H9 (cell line): ENCODE measurements around the gene CLTCL1. TPM values are rescaled to one million over a fixed set of nuclear protein-coding genes. Genes with fewer than 3 reads are reported as not detected.

Source experiments
- DNase-seq: peaks from one replicate; pipeline ENCODE4 v3.0.0-alpha.2; 2017
- H2AFZ ChIP-seq: one replicate; pipeline ENCODE4 v1.6.1; 2013; ENCODE audit warnings: mild to moderate bottlenecking, low read length, control low read depth, moderate library complexity
- H2AK5ac ChIP-seq: 2 replicates; pipeline ENCODE4 v1.6.1; 2013; ENCODE audit warnings: low read length, control low read depth, mixed read lengths; ENCODE audit not compliant: insufficient read length
- H2BK120ac ChIP-seq: one replicate; pipeline ENCODE4 v1.6.1; 2013; ENCODE audit warnings: low read depth, mild to moderate bottlenecking, low read length, control low read depth, inconsistent platforms; ENCODE audit not compliant: poor library complexity, severe bottlenecking
- H2BK12ac ChIP-seq: 2 replicates; pipeline ENCODE4 v1.6.1; 2013; ENCODE audit warnings: low read length, control low read depth, mixed read lengths, low read depth; ENCODE audit not compliant: insufficient read length
- H2BK15ac ChIP-seq: 2 replicates; pipeline ENCODE4 v1.6.1; 2013; ENCODE audit warnings: low read depth, low read length, control low read depth
- H2BK20ac ChIP-seq: one replicate; pipeline ENCODE4 v1.6.1; 2013; ENCODE audit warnings: low read depth, mild to moderate bottlenecking, low read length, control low read depth, inconsistent platforms; ENCODE audit not compliant: poor library complexity, severe bottlenecking
- H2BK5ac ChIP-seq: 2 replicates; pipeline ENCODE4 v1.6.1; 2013; ENCODE audit warnings: low read length, control low read depth, mixed read lengths; ENCODE audit not compliant: insufficient read length
- H3K14ac ChIP-seq: 2 replicates; pipeline ENCODE4 v1.6.1; 2013; ENCODE audit warnings: low read length, control low read depth; ENCODE audit not compliant: insufficient read depth
- H3K18ac ChIP-seq: 2 replicates; pipeline ENCODE4 v1.6.1; 2013; ENCODE audit warnings: low read depth, mild to moderate bottlenecking, mixed read lengths, low read length, control low read depth; ENCODE audit not compliant: insufficient read length
- H3K23ac ChIP-seq: 2 replicates; pipeline ENCODE4 v1.6.1; 2013; ENCODE audit warnings: low read length, control low read depth, mixed read lengths, low read depth; ENCODE audit not compliant: insufficient read length
- H3K23me2 ChIP-seq: 2 replicates; pipeline ENCODE4 v1.6.1; 2013; ENCODE audit warnings: low read depth, mild to moderate bottlenecking, mixed read lengths, low read length, control low read depth; ENCODE audit not compliant: insufficient read length, poor library complexity, severe bottlenecking
- H3K27ac ChIP-seq: 2 replicates; pipeline ENCODE4 v1.5.1; 2013; ENCODE audit warnings: low read length, control low read depth, mixed read lengths, low read depth; ENCODE audit not compliant: insufficient read length
- H3K27me3 ChIP-seq: 2 replicates; pipeline ENCODE4 v1.6.1; 2013; ENCODE audit warnings: low read length, control low read depth, inconsistent platforms; ENCODE audit not compliant: insufficient read depth
- H3K4ac ChIP-seq: 2 replicates; pipeline ENCODE4 v1.6.1; 2013; ENCODE audit warnings: low read depth, mild to moderate bottlenecking, control low read depth, inconsistent platforms, low read length, moderate library complexity
- H3K4me1 ChIP-seq: 2 replicates; pipeline ENCODE4 v1.6.1; 2013; ENCODE audit warnings: low read length, control low read depth, inconsistent platforms; ENCODE audit not compliant: insufficient read depth
- H3K4me2 ChIP-seq: 2 replicates; pipeline ENCODE4 v1.6.1; 2013; ENCODE audit warnings: low read length, control low read depth, mixed read lengths; ENCODE audit not compliant: insufficient read length, insufficient read depth
- H3K56ac ChIP-seq: 2 replicates; pipeline ENCODE4 v1.6.1; 2013; ENCODE audit warnings: low read depth, mild to moderate bottlenecking, mixed read lengths, low read length, control low read depth; ENCODE audit not compliant: insufficient read length
- H3K79me1 ChIP-seq: 2 replicates; pipeline ENCODE4 v1.6.1; 2013; ENCODE audit warnings: low read depth, mild to moderate bottlenecking, moderate library complexity, low read length, control low read depth, inconsistent platforms; ENCODE audit not compliant: insufficient read depth, poor library complexity, severe bottlenecking
- H3K79me2 ChIP-seq: 2 replicates; pipeline ENCODE4 v1.6.1; 2013; ENCODE audit warnings: low read length, control low read depth, inconsistent platforms; ENCODE audit not compliant: insufficient read depth
- H3K9ac ChIP-seq: 2 replicates; pipeline ENCODE4 v1.6.1; 2013; ENCODE audit warnings: low read length, control low read depth, mixed read lengths; ENCODE audit not compliant: insufficient read length; ENCODE audit errors: extremely low read depth
- H3K9me3 ChIP-seq: one replicate; pipeline ENCODE4 v1.6.1; 2013; ENCODE audit warnings: low read depth, low read length, inconsistent platforms; ENCODE audit not compliant: control insufficient read depth
- H3T11ph ChIP-seq: one replicate; pipeline ENCODE4 v1.6.1; 2013; ENCODE audit warnings: mild to moderate bottlenecking, low read length, control low read depth, inconsistent platforms
- H4K20me1 ChIP-seq: one replicate; pipeline ENCODE4 v1.6.1; 2013; ENCODE audit not compliant: control insufficient read depth, insufficient read length, insufficient read depth
- H4K5ac ChIP-seq: 2 replicates; pipeline ENCODE4 v1.6.1; 2013; ENCODE audit warnings: low read depth, mild to moderate bottlenecking, mixed read lengths, low read length, control low read depth; ENCODE audit not compliant: insufficient read length
- H4K8ac ChIP-seq: replicated peaks from 2 replicates; pipeline ENCODE4 v1.6.1; 2013; ENCODE audit warnings: low read length, control low read depth, mixed read lengths, low read depth; ENCODE audit not compliant: insufficient read length
- H4K91ac ChIP-seq: 2 replicates; pipeline ENCODE4 v1.6.1; 2013; ENCODE audit warnings: low read depth, mild to moderate bottlenecking, moderate library complexity, mixed read lengths, low read length, control low read depth; ENCODE audit not compliant: insufficient read length
- H3K27ac Mint-ChIP-seq, 3 experiments: 2 replicates in 2 of 3; 3 replicates in 1 of 3; pipeline ENCODE4 v1.8.0; 2020 to 2021; ENCODE audit warnings: mixed read lengths in 3 of 3, mild to moderate bottlenecking in 1 of 3, moderate library complexity in 1 of 3
- H3K27me3 Mint-ChIP-seq: 2 replicates; pipeline ENCODE4 v1.8.0; 2021; ENCODE audit warnings: low read depth, mild to moderate bottlenecking, moderate library complexity, mixed read lengths
- H3K36me3 Mint-ChIP-seq, 3 experiments: 2 replicates in 2 of 3; 3 replicates in 1 of 3; pipeline ENCODE4 v1.8.0; 2020 to 2021; ENCODE audit warnings: low read depth in 3 of 3, mixed read lengths in 3 of 3; ENCODE audit not compliant: insufficient read depth in 1 of 3
- H3K4me1 Mint-ChIP-seq, 2 experiments: 2 replicates each; pipeline ENCODE4 v1.8.0; 2020; ENCODE audit warnings: mixed read lengths in 2 of 2
- H3K4me3 Mint-ChIP-seq, 2 experiments: 2 replicates in 1 of 2; 3 replicates in 1 of 2; pipeline ENCODE4 v1.8.0; 2020 to 2021; ENCODE audit warnings: mild to moderate bottlenecking in 2 of 2, mixed read lengths in 2 of 2, moderate library complexity in 1 of 2
- H3K9me3 Mint-ChIP-seq, 2 experiments: 2 replicates in 1 of 2; 3 replicates in 1 of 2; pipeline ENCODE4 v1.8.0; 2020; ENCODE audit warnings: mild to moderate bottlenecking in 2 of 2, mixed read lengths in 2 of 2, moderate library complexity in 1 of 2
- WGBS: extraction: QIAGEN DNeasy Blood & Tissue Kit; methylation state at CpG from one replicate; pipeline ENCODE4 v1.1.7; 2013; ENCODE audit warnings: missing lambda C conversion rate, low lambda C conversion rate, mixed read lengths; ENCODE audit not compliant: insufficient read length; ENCODE audit errors: extremely low coverage; 5-methylcytosine and 5-hydroxymethylcytosine counted together
- total RNA-seq: library from RNA; stranded (reverse); gene quantifications from 2 replicates; pipeline ENCODE4 v1.2.1, GENCODE V29; 2021
- TF ChIP-seq, protein P1 (sequence below): fragments of 200-600 bp; sonication (generic); conservative IDR thresholded peaks from 3 replicates; pipeline ENCODE4 v1.8.0; 2021; ENCODE audit warnings: antibody characterized with exemption, mild to moderate bottlenecking

Gene CLTCL1
- total RNA-seq, 1 experiment from 2014 or later: 11.1 TPM

- Histone ChIP-seq H3K18ac (peak overlapping the region; percentile 12), H4K5ac (peak overlapping the region; percentile 45), H3K56ac (peak overlapping the region; percentile 19), H2BK20ac (no peak overlapping the region), H4K20me1 (no peaks in the 10 kb centered on the region), H3K14ac (no peak overlapping the region), H2BK120ac (no peak overlapping the region), H2AK5ac (no peak overlapping the region), H4K91ac (no peak overlapping the region), H2BK15ac (no peak overlapping the region), H2BK5ac (no peak overlapping the region), H2BK12ac (no peak overlapping the region), H3K23ac (no peak overlapping the region), H3K4ac (no peak overlapping the region), H4K8ac (no peak overlapping the region), H3K9me3 (no peaks in the 10 kb centered on the region), H3K23me2 (peaks cover 12% of the 10 kb centered on the region), H3K4me1 (peaks cover 11% of the 10 kb centered on the region), H3K9ac (peak overlapping the region; percentile 20), H3T11ph (no peak overlapping the region), H3K4me2 (peak overlapping the region; percentile 93), H3K79me2 (no peaks in the 10 kb centered on the region), H3K27ac (no peak overlapping the region), H3K27me3 (peaks cover 3% of the 10 kb centered on the region; the same call in 1 of the 2 replicates), H3K79me1 (no peaks in the 10 kb centered on the region), H2AFZ (no peak overlapping the region)
- Mint-ChIP-seq H3K36me3 (peaks cover 0 to 11% (median 8%) of the 10 kb centered on the region in 3 experiments; a peak in 4 of 7 replicates), H3K9me3 (no peaks in the 10 kb centered on the region), H3K4me1 (peaks cover 37 to 41% of the 10 kb centered on the region in 2 experiments), H3K27me3 (peaks cover 23% of the 10 kb centered on the region), H3K4me3 (peak overlapping the region; percentile 81 to 91), H3K27ac (peak overlapping the region in 1 of 3 experiments; percentile 69; a peak in 1 of 7 replicates)
- peak; percentile 31 for DNase-seq
- no CpG with 5 or more reads among the region's 23 CpGs for WGBS
- TF ChIP-seq, protein P1, sequence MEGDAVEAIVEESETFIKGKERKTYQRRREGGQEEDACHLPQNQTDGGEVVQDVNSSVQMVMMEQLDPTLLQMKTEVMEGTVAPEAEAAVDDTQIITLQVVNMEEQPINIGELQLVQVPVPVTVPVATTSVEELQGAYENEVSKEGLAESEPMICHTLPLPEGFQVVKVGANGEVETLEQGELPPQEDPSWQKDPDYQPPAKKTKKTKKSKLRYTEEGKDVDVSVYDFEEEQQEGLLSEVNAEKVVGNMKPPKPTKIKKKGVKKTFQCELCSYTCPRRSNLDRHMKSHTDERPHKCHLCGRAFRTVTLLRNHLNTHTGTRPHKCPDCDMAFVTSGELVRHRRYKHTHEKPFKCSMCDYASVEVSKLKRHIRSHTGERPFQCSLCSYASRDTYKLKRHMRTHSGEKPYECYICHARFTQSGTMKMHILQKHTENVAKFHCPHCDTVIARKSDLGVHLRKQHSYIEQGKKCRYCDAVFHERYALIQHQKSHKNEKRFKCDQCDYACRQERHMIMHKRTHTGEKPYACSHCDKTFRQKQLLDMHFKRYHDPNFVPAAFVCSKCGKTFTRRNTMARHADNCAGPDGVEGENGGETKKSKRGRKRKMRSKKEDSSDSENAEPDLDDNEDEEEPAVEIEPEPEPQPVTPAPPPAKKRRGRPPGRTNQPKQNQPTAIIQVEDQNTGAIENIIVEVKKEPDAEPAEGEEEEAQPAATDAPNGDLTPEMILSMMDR: no peak
Measured at GRCh38 chr22:19292458-19293230, 1.1 kb upstream of the CLTCL1 start.
